Cerebellar cortex (tissue), 1 donor: ENCODE data around the gene EML1.
"Not testable (repeated sequence)": the region's sequence is repeated elsewhere in the genome, so short reads cannot be mapped to it uniquely, and the experiment has no call there.

ENCODE experiments used
- DNase-seq: peaks from one replicate; pipeline ENCODE4 v3.0.0-alpha.2; 2015; ENCODE audit warnings: low spot score

EML1 gene

DNA sequence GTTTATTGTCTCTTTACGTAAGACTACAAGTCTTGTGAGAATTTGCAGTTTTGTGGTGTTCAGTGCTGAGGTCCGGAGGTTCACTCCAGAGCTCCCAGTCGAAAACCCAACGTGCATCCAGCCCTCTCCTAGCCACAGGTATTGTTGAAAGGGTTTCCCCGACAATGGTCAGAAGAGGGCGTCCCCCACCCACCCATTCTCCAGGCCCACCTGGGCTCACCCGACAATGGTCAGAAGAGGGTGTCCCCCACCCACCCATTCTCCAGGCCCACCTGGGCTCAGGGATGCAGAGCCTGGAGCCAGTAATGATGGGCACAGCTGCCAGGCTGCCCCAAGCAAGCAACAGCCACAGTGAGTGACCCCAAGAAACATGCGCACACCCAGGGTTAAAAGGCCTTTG is 145.2 kb downstream of the EML1 start:
- DNase-seq = no peak

DNA sequence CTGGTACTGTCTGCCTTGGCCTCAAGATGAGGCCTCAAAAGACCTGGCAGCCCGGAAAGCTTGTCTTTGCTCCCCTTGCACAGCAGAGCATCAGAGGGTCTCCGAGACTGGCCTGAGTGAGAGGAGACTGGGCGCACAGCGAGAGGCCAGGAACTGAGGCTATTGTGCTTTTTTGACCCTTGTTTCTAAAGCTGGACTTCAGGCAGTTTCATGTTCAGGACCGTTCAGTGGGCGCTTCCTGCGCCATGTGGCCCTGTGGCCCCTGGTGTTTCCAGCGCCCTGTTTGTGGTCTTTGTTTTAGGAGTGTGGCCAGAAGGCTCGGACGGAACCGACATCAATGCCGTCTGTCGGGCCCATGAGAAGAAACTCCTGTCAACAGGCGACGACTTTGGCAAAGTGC is 145.7 kb downstream of the EML1 start:
- DNase-seq = no peak

DNA sequence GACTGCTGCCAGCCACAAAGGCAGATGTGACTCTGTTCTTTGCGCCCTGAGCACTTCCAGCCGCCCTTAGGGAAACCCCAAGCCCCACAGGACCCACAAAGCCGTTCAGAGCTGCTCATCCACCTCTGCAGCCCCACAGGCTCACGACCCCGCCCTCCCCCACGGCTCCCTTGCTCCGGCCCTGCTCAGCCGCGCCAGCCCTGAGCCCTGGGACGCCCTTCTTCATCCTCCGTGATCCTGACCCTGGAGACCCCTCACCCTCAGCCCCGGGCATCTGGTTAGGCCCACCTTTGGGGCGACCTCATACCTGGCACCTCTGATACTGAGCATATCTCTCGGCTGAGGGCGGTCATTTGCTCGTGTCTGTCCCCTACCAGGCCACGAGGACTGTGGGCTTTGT is 146.2 kb downstream of the EML1 start:
- DNase-seq = no peak

DNA sequence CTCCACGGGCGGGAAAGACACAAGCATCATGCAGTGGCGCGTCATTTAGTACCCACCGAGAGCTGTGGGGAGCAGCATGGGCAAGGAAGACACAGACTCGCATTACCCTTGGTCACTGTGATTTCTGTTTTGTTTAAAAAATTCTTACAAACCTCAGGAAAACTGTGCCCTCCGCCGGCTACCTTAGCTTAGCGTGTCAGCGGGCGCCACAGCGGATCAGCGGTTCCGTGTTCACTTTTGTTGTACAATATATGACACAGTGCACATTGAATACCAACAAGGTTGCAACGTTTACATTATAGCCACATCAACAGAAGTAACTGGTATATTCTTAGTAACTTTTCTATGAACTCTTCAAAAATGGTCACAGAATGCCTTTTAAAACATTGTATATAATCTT is 146.9 kb downstream of the EML1 start:
- DNase-seq = no peak

DNA sequence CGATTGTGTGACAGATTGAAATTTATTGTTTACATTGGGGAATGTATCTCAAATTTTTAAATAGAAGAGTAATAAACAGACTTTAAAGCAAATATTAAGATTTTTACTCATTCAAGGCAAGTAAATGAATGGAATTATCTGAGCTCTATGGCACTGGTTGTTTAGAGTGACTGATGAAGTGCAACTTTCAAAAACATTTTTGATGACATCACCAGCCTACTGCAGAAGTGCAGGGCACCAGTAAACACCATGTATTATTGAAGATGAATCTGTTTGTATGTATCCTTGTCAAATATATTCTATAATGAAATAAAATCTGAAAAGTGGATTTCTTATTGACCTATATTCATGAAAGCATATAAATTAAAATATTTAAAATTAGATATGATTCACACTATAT is 148.0 kb downstream of the EML1 start:
- DNase-seq = no peak

DNA sequence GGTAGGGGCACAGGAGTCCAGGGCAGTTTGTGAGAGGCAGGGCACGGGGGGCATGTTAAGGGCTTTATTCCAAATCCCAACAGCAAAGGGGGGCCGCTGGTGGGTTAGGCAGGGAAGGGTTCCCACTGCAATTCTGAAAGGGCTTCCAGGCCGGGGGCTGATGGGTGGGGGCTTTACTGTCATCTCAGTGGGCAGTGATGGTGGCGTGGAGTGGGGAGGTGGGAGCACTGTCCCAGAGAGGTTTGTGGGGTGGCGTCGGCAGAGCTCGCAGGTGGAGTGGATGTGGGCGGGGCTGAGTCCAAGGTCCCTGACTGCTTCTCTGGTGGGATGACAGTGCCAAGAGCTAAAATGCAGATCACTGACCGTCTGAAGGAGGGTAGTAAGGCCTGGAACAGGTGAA is 150.4 kb downstream of the EML1 start:
- no peak for DNase-seq

DNA sequence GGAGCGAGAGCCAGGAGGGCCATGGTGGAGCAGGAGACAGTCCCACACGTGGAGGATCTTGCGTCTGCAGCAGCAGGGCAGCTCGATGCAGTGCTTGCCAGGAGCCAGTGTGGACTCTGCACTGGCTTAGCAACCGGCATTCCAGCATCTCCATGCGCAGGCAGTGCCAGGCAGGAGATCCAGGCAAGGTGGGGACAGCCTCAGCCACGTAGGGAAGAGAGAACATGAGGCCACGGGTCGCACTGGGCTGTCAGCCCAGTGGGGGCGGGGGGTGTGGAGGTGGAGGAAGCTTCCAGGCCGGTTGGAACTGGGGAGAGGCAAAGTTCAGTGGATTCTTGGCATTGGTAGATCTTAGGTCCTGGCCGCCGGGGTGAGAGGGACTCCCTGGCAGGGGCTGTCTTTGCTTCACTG is 151.0 kb downstream of the EML1 start:
- no peak for DNase-seq

DNA sequence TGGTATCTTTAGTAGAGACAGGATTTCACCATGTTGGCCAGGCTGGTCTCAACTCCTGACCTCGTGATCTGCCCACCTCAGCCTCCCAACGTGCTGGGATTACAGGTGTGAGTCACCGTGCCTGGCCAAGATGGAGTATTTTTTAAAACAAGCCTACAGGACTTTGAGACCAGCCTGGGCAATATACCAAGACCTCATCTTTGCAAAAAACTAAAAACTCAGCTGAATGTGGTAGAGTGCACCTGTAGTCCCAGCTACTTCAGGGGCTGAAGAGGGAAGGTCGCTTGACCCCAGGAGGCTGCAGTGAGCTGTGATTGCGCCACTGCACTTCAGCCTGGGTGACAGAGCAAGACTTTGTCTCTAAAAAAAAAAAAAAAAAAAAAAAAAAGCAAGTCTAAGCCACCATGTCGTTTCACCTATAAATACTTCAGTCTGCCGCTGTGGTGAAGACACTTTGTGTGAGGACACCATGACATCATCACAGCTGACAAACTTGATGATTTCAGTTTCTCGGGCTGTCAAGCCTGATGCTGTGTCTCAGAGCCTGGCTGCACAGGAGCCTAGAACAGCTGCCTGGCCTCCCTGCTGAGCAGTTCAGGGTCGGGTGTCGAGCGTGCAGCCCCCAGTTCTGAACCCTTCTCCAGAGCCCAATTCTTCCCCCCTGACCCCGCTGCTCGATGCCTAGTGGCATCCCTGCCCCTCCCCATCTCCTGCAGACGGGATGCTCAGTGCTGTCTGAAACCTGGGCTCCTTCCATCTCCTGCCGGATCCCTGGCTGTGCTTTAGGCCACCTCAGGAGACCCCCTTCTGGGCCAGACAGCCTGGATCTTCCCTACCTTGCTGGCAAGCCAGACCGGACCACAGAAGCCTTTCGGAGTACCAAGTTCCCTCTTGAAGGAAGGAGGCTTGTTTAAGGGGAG is 152.8 kb downstream of the EML1 start:
- no peak for DNase-seq

DNA sequence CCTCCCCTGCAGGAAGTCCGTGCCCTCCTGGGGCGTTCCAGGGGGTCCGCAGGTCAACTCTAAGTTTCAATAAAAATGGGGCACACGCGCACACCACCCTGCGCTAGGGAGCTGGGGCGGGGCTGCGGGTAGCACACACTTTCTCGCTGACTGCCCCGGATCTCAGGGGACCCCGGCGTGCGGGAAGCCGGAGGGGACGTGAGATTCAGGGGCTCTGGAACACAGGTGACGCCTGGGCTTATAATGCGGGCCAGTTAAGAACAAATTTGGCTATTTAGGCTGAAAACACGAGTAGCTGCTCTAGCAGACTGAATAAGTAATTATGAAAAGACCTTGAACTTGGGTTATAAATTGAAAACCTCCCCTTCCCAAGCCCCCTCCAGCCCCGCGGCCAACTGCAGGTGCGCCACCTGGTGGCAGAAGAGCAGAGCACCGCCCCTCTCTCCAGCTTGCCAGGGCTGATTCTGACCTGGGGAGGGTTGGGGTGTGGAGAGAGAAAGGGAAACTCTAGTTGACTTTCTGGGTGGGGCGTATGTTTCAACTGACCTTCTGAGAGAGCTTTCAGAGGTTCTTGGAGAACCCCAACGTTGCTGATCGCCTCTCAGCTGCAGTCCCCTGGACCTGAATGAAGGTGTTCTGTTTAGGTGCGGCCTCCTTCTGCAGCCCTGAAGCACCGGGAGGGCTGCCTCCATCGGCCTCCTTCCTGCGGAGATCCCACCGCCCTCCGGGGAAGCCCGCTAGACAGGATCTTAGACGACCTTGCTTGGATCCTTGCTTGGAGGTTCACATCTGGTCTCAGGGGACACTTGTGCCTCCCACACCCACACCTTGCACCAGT is 153.7 kb downstream of the EML1 start:
- DNase-seq = no peak

DNA sequence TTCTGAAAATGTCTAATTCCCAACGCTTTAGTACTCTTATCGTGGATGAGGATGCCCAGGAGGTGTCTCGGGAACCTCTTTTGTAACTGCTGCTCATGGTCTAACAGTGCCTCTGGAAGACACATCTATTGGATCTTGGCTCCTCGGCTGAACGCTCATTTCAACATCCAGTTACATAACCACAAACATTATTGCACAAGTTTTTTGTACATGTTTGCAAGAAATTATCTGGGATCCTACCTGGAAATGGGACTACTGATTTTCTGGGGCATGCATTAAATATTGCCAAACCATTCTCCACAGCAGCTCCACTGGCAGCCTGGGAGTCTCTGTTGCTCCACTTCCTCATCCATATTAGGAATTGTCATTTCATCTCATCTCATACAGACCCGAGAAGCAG is 154.5 kb downstream of the EML1 start:
- DNase-seq = no peak

DNA sequence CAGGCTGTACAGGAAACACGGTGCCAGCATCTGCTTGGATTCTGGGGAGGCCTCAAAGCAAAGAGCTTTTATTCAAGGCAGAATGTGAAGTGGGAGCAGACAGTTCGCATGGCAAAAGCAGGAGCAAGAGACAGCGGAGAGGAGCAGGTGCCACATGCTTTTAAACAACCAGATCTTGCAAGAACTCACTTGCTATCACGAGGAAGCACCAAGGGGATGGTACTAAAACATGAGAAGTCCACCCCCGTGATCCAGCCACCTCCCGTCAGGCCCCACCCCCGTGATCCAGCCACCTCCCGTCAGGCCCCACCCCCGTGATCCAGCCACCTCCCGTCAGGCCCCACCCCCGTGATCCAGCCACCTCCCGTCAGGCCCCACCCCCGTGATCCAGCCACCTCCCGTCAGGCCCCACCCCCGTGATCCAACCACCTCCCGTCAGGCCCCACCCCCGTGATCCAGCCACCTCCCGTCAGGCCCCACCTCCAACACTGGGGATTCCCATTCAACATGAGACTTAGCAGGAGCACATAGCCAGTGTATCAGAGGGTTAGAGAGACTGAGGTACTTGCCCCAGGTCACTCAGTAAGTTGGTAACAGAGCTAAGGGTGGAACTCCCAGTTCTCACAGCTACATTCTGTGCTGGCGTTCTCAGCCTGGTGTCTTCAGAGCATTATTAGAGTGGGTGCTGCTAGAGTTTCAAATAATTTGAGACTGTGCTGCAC is 156.0 kb downstream of the EML1 start:
- DNase-seq = not testable (repeated sequence)

DNA sequence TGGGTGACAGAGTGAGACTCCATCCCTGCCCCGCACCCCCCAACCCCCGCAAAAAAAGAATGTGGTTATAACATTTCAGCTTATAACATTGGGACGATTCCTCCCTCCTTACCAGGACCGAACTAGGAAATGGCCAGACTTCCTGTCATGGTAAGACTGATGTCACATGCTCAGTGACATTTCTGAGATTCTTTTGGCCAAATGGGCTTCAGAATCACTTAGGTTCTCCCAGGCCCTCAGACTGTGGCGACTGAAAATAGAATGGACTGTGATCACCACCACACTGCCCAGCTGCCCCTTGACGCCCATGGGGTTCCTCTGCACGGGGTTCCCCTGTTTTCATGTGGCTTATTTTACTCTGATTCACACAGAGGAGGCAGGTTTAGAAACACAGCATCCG is 157.0 kb downstream of the EML1 start:
- no peak for DNase-seq

DNA sequence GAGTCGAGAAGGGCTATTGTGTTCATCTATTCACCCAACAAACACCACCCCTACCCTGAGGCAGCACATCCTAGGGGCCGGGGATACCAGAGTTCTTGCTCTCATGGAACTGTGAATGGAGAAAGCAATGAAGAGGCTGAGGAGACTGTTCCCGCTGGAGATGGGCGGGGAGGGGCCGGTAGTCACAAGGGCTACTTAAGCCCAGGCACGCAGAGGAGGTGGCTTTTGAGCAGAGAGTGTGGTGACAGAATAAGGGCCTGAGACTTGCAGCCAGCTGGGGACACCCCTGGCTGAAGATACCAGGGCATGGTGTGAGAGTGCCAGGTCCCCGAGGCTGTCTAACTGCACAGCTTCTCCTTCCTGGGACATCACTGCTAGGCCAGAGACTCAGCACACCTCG is 157.9 kb downstream of the EML1 start:
- no peak for DNase-seq

DNA sequence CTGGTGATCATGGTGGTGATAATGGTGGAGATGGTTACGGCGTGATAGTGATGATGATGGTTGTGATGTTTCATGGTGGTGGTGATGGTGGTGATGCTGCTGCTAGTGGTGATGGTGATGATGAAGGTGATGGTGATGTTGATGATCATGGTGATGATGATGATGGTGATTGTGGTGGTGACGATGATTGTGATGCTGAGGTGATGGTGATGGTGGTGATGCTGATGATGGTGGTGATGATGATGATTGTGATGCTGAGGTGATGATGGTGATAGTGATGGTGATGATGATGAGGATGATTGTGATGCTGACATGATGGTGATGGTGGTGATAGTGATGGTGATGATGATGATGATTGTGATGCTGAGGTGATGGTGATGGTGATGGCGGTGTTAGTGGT is 158.8 kb downstream of the EML1 start:
- DNase-seq = no peak

DNA sequence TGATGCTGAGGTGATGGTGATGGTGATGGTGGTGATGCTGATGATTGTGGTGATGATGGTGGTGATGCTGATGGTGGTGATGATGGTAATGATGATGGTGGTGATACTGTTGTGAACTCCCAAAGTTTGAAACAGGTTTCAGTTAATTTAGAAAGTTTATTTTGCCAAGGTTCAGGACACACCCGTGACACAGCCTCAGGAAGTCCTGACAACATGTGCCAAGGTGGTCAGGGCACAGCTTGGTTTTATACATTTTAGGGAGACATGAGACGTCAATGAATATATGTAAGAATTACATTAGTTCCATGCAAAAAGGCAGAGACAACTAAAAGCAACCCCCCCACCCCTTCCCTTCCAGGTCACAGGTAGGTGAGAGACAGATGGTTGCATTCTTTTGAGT is 159.2 kb downstream of the EML1 start:
- no peak for DNase-seq

DNA sequence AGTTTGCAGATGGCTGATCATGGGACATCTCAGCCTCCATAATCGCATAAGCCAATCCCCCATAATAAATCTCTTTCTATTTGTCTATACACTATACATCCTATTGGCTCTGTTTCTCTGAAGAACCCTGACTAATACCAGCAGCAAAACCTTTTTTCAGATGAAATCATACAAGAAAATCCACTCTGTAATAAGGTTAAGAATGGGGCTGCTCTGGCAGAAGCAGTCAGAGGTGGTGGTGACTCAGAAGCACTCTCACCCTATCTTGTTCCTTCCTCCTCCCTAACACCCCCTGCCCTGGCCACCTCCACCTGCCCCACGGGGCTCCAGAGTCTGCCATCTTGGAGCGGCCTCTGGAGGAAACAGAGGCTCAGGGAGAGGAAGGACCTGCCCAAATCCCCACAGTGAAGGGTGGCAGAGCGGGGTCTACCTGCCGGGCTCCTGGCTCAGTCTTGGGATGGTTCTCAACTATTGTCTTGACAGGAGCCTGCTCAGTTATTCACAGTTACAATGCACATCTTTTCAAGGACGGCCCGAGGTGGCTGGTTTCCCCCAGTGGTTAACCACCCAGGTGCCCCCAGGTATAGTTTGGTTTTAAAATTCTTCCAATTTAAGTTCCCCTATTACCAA is 162.7 kb downstream of the EML1 start:
- no peak for DNase-seq

DNA sequence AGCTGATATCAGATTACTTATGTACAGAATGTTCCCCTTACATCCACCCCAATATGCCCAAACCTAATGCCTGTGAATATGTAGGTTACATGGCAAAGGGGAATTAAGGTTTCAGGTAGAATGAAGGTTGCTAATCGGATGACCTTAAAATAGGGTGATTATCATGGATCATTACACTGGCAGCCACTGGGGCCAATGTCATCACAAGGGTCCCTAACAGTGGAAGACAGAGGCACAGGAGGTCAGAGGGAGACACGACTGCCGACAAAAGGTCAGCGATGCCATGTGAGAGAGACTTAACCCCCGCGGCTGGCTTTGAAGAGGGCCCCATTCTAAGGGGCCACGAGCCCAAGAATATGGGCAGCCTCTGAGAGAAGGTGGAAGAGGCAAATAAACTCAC is 165.2 kb downstream of the EML1 start:
- no peak for DNase-seq

DNA sequence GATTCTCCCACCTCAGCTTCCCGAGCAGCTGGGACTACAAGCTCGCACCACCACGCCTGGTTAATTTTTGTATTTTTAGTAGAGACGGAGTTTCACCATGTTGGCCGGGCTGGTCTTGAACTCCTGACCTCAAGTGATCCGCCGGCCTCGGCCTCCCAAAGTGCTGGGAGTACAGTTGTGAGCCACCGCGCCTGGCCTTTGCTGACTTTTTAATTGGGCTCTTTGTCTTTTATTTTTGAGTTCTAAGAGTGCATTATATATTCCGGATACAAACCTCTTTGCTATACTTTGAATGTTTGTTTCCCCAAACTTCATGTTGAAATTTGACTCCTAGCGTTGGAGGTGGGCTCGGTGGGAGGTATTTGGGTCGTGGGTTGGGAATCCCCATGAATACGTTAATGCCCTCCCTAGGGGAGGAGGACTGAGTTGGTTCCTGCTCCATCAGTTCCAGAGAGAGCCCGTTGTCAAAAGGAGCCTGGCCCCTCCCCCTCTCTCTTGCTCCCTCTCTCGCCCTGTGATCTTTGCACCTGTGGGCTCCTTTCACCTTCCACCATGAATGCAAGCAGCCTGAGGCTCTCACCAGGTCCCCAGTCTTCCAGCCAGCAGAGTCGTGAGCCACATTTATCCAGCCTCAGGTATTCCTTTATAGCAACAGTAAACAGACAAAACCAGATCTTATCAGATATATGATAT is 168.8 kb downstream of the EML1 start:
- no peak for DNase-seq

DNA sequence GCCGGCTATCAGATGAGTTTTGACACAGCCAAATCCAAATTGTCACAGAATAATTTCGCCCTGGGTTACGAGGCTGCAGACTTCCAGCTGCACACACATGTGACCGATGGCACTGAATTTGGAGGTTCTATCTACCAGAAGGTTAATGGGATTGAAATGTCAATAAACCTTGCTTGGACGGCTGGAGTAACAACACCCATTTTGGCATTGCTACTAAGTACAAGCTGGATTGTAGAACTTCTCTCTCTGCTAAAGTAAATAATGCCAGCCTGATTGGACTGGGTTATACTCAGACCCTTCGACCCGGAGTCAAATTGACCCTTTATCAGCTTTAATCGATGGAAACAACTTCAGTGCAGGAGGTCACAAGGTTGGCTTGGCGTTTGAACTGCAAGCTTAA is 171.8 kb downstream of the EML1 start:
- no peak for DNase-seq

DNA sequence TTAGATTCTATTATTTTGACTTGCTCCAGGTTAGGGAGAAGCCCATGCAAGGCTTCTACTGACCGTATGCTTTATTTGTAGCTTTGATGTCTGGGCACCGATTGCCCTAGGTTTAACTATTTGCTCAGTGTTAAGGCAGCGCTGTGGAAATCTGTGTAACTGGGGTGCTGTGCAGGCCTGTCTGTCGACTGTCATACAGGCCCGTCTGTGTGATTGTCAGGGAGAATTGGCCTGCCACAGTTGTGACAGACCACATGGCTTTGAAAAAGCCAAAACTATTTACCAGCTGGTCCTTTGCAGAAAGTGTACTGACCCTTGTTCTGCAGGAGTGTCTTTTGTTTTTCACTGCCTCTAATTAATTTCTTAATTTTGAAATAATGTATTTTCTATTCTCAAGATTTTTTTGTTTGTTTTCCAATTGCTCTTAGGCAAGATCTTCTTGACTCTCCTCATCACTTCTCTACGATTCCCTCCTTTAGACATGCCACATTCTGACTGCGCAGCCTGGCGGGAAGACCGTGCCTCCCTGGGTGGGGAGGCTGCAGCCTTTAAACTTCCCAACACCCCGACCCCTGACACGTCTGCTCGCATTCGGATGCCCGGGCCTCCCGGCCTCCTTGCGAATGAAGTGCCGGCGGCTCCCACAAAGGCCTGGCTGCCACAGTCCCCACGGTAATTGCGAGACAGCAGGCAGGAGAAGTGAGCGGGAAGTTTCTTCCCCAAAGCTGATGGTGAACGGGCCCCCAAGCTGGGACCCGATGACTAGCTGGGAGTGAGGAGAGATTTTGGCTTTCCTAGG is 173.0 kb downstream of the EML1 start:
- no peak for DNase-seq

DNA sequence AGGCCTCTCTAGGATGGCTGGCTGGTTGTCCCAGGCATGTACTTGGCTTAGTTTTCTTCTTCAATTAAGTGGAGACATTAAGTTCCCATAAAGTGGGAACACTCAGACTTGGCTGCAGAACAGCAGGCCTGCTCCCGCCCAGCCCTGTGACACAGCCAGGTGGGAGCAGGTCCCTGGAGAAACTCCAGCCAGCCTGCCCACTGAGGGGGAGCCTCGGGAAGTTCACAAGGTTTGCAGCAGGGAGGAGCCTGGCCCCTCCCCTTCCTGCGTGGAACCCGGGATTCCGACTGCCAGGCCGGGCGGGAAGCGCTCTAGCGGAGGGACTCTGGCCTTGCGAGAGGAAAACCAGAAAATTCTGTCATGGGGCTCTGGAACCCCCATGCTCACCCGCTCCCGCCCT is 173.7 kb downstream of the EML1 start:
- no peak for DNase-seq
